HepG2 (cell line): Measurements from ENCODE around the gene INHBC. TPM values are rescaled to one million over a fixed set of nuclear protein-coding genes. Genes with fewer than 3 reads are reported as not detected.

ENCODE experiments used
- ASH2L ChIP-seq: fragments of 300-600, 200-600 bp; sonication (generic); IDR thresholded peaks from 2 replicates; pipeline ENCODE4 v1.7.0; 2017; ENCODE audit warnings: low read depth, mild to moderate bottlenecking, moderate library complexity, mixed read lengths, low read length; ENCODE audit not compliant: insufficient read length
- ATRX ChIP-seq: sonication (generic); formaldehyde crosslinking; IDR thresholded peaks from 2 replicates; pipeline ENCODE4 v1.4.0; 2020; ENCODE audit warnings: missing genetic modification reagents, borderline replicate concordance
- GPN1 ChIP-seq: sonication (generic); formaldehyde crosslinking; IDR thresholded peaks from 2 replicates; pipeline ENCODE4 v1.5.1; 2020; ENCODE audit warnings: missing genetic modification reagents, borderline replicate concordance
- HMG20A ChIP-seq: IDR thresholded peaks from 2 replicates; pipeline ENCODE4 v1.6.1; 2016; ENCODE audit warnings: borderline replicate concordance
- MAFF ChIP-seq: IDR thresholded peaks from 2 replicates; pipeline ENCODE4 v1.6.1; 2011; ENCODE audit warnings: low read depth, low read length, improper control_type of control experiment
- SPEN ChIP-seq: sonication (generic); formaldehyde crosslinking; IDR thresholded peaks from 2 replicates; pipeline ENCODE4 v1.5.1; 2020; ENCODE audit warnings: low read depth, mild to moderate bottlenecking, missing genetic modification reagents
- SRSF4 ChIP-seq: fragments of 200-400 bp; formaldehyde crosslinking; IDR thresholded peaks from one replicate; pipeline ENCODE4 v1.6.1; 2018; ENCODE audit warnings: mild to moderate bottlenecking, low read depth, low read length, moderate library complexity; ENCODE audit not compliant: poor library complexity, severe bottlenecking
- SRSF9 ChIP-seq: fragments of 200-400 bp; formaldehyde crosslinking; IDR thresholded peaks from 2 replicates; pipeline ENCODE4 v1.6.1; 2018; ENCODE audit warnings: borderline replicate concordance, mild to moderate bottlenecking, low read depth, low read length; ENCODE audit not compliant: insufficient read depth, poor library complexity, severe bottlenecking
- ZNF180 ChIP-seq: sonication (generic); formaldehyde crosslinking; IDR thresholded peaks from 2 replicates; pipeline ENCODE4 v1.4.0; 2020; ENCODE audit warnings: low read depth, missing genetic modification reagents, borderline replicate concordance
- polyA plus RNA-seq, 8 experiments: library from polyadenylated mRNA; depleted of rRNA in 3 of 8; stranded (reverse) in 7 of 8; unstranded in 1 of 8; fragments of >200 nt; fragmentation: Illumina TruSeq in 4 of 8; extraction: Trizol in 4 of 8; gene quantifications; 2 replicates each; pipeline versions ENCODE4 v1.2.1 to v1.2.3, GENCODE V29; 2011 to 2016; ENCODE audit warnings: low read depth in 4 of 8, missing spikeins in 1 of 8, mixed read lengths in 1 of 8; ENCODE audit not compliant: insufficient read depth in 1 of 8
- total RNA-seq, 5 experiments: library from RNA; depleted of rRNA; stranded (reverse); fragments of >200 nt; fragmentation: Illumina TruSeq; extraction: Trizol; gene quantifications; 2 replicates each; pipeline ENCODE4 v1.2.3, GENCODE V29; 2016; ENCODE audit warnings: low read depth in 1 of 5
- TF ChIP-seq, protein P1 (sequence below): sonication (generic); formaldehyde crosslinking; IDR thresholded peaks from 2 replicates; pipeline ENCODE4 v1.8.0; 2022; ENCODE audit warnings: mild to moderate bottlenecking, missing genetic modification reagents; ENCODE audit not compliant: insufficient replicate concordance
- TF ChIP-seq, protein P2 (sequence below): sonication (generic); formaldehyde crosslinking; IDR thresholded peaks from 2 replicates; pipeline ENCODE4 v1.4.0; 2020; ENCODE audit warnings: missing genetic modification reagents
- TF ChIP-seq, protein P3 (sequence below): sonication (generic); formaldehyde crosslinking; IDR thresholded peaks from 2 replicates; pipeline ENCODE4 v1.4.0; 2020; ENCODE audit warnings: mild to moderate bottlenecking, missing genetic modification reagents
- TF ChIP-seq, protein P4 (sequence below): sonication (generic); formaldehyde crosslinking; conservative IDR thresholded peaks from 2 replicates; pipeline ENCODE4 v1.5.0; 2020; ENCODE audit warnings: missing genetic modification reagents
- TF ChIP-seq, protein P5 (sequence below): IDR thresholded peaks from 2 replicates; pipeline ENCODE4 v1.6.1; 2016; ENCODE audit warnings: mild to moderate bottlenecking
- TF ChIP-seq, protein P6 (sequence below): sonication (generic); formaldehyde crosslinking; IDR thresholded peaks from 2 replicates; pipeline ENCODE4 v1.5.1; 2020; ENCODE audit warnings: missing genetic modification reagents, mild to moderate bottlenecking, borderline replicate concordance
- TF ChIP-seq, protein P7 (sequence below): sonication (generic); formaldehyde crosslinking; IDR thresholded peaks from 2 replicates; pipeline ENCODE4 v1.5.0; 2020; ENCODE audit warnings: mild to moderate bottlenecking, low read depth, missing genetic modification reagents, borderline replicate concordance
- TF ChIP-seq, protein P8 (sequence below): IDR thresholded peaks from 2 replicates; pipeline ENCODE4 v1.6.1; 2018; ENCODE audit warnings: missing genetic modification reagents

Gene INHBC
- total and polyA plus RNA-seq, 2 of the 13 experiments (the other 11 are each of a cell fraction or from before 2014, with no cell fraction given) = 1.8 to 13.8 TPM

DNA sequence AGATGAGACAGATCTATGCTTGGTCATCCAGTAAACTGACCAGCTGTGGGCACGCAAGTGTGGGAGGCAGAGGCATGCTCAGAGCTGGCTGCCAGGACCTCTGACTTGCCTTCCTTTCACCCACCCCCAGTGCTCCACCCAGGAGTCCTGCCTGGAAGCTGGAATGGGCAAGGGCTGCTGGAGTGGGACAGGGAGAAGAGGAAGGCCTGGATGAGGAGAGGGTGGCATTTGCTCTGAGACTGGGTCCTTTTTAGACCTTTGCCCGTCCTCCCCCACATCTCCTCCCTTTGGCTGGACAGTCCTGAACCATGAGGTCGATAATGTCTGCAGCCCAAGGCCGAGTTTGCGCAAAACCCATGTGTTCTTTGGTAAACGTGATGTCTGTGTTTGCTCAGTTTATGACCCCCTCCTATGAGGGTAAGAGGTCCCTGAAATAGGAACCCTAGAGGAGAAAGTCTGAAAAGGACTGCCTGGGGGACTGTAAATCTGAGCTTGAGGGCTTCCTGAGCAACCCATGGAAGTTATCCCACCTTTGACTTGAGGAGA is 16.7 kb downstream of the INHBC start (continued):
- TF ChIP-seq, protein P1, sequence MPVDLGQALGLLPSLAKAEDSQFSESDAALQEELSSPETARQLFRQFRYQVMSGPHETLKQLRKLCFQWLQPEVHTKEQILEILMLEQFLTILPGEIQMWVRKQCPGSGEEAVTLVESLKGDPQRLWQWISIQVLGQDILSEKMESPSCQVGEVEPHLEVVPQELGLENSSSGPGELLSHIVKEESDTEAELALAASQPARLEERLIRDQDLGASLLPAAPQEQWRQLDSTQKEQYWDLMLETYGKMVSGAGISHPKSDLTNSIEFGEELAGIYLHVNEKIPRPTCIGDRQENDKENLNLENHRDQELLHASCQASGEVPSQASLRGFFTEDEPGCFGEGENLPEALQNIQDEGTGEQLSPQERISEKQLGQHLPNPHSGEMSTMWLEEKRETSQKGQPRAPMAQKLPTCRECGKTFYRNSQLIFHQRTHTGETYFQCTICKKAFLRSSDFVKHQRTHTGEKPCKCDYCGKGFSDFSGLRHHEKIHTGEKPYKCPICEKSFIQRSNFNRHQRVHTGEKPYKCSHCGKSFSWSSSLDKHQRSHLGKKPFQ (CRISPR knock-in tag) = peak; percentile 42
- TF ChIP-seq ATRX (CRISPR knock-in tag) = no peak
- TF ChIP-seq, protein P2, sequence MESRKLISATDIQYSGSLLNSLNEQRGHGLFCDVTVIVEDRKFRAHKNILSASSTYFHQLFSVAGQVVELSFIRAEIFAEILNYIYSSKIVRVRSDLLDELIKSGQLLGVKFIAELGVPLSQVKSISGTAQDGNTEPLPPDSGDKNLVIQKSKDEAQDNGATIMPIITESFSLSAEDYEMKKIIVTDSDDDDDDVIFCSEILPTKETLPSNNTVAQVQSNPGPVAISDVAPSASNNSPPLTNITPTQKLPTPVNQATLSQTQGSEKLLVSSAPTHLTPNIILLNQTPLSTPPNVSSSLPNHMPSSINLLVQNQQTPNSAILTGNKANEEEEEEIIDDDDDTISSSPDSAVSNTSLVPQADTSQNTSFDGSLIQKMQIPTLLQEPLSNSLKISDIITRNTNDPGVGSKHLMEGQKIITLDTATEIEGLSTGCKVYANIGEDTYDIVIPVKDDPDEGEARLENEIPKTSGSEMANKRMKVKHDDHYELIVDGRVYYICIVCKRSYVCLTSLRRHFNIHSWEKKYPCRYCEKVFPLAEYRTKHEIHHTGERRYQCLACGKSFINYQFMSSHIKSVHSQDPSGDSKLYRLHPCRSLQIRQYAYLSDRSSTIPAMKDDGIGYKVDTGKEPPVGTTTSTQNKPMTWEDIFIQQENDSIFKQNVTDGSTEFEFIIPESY = peak; percentile 78
- no peak for TF ChIP-seq SRSF9
- TF ChIP-seq, protein P3, sequence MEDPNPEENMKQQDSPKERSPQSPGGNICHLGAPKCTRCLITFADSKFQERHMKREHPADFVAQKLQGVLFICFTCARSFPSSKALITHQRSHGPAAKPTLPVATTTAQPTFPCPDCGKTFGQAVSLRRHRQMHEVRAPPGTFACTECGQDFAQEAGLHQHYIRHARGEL (CRISPR knock-in tag) = no peak
- TF ChIP-seq, protein P4, sequence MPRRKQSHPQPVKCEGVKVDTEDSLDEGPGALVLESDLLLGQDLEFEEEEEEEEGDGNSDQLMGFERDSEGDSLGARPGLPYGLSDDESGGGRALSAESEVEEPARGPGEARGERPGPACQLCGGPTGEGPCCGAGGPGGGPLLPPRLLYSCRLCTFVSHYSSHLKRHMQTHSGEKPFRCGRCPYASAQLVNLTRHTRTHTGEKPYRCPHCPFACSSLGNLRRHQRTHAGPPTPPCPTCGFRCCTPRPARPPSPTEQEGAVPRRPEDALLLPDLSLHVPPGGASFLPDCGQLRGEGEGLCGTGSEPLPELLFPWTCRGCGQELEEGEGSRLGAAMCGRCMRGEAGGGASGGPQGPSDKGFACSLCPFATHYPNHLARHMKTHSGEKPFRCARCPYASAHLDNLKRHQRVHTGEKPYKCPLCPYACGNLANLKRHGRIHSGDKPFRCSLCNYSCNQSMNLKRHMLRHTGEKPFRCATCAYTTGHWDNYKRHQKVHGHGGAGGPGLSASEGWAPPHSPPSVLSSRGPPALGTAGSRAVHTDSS = no peak
- TF ChIP-seq SRSF4 = no peak
- no peak for TF ChIP-seq MAFF
- TF ChIP-seq, protein P5, sequence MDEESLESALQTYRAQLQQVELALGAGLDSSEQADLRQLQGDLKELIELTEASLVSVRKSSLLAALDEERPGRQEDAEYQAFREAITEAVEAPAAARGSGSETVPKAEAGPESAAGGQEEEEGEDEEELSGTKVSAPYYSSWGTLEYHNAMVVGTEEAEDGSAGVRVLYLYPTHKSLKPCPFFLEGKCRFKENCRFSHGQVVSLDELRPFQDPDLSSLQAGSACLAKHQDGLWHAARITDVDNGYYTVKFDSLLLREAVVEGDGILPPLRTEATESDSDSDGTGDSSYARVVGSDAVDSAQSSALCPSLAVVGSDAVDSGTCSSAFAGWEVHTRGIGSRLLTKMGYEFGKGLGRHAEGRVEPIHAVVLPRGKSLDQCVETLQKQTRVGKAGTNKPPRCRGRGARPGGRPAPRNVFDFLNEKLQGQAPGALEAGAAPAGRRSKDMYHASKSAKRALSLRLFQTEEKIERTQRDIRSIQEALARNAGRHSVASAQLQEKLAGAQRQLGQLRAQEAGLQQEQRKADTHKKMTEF (CRISPR knock-in tag) = peak; percentile 93
- TF ChIP-seq, protein P6, sequence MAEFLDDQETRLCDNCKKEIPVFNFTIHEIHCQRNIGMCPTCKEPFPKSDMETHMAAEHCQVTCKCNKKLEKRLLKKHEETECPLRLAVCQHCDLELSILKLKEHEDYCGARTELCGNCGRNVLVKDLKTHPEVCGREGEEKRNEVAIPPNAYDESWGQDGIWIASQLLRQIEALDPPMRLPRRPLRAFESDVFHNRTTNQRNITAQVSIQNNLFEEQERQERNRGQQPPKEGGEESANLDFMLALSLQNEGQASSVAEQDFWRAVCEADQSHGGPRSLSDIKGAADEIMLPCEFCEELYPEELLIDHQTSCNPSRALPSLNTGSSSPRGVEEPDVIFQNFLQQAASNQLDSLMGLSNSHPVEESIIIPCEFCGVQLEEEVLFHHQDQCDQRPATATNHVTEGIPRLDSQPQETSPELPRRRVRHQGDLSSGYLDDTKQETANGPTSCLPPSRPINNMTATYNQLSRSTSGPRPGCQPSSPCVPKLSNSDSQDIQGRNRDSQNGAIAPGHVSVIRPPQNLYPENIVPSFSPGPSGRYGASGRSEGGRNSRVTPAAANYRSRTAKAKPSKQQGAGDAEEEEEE (CRISPR knock-in tag) = no peak
- TF ChIP-seq, protein P7, sequence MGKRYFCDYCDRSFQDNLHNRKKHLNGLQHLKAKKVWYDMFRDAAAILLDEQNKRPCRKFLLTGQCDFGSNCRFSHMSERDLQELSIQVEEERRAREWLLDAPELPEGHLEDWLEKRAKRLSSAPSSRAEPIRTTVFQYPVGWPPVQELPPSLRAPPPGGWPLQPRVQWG (CRISPR knock-in tag) = no peak
- TF ChIP-seq, protein P8, sequence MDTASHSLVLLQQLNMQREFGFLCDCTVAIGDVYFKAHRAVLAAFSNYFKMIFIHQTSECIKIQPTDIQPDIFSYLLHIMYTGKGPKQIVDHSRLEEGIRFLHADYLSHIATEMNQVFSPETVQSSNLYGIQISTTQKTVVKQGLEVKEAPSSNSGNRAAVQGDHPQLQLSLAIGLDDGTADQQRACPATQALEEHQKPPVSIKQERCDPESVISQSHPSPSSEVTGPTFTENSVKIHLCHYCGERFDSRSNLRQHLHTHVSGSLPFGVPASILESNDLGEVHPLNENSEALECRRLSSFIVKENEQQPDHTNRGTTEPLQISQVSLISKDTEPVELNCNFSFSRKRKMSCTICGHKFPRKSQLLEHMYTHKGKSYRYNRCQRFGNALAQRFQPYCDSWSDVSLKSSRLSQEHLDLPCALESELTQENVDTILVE (CRISPR knock-in tag) = peak; percentile 94
- TF ChIP-seq ZNF180 (CRISPR knock-in tag) = no peak
- TF ChIP-seq GPN1 (CRISPR knock-in tag) = no peak
- peak; percentile 94 for TF ChIP-seq HMG20A (CRISPR knock-in tag)
- peak; percentile 94 for TF ChIP-seq SPEN
- TF ChIP-seq ASH2L = peak; percentile 71
